Activated gamma-delta T cell treated with anti-CD3 and anti-CD28 coated beads, Interleukin-2, amount 50 U/mL, for 16 hours (primary cell): ENCODE data around the gene KLHDC4.
"Not testable (repeated sequence)": the region's sequence is repeated elsewhere in the genome, so short reads cannot be mapped to it uniquely, and the experiment has no call there.

Experiments
- DNase-seq: peaks from one replicate; pipeline ENCODE4 v3.0.0-alpha.2; 2020; ENCODE audit warnings: low read depth

The KLHDC4 gene

GRCh38 chr16:87742781-87743490 is 22.9 kb downstream of the KLHDC4 start:
- DNase-seq = no peak

GRCh38 chr16:87741700-87742415 is 23.9 kb downstream of the KLHDC4 start:
- DNase-seq = no peak

- no peak for DNase-seq
Observed at GRCh38 chr16:87740909-87741424, 24.8 kb downstream of the KLHDC4 start.

DNA sequence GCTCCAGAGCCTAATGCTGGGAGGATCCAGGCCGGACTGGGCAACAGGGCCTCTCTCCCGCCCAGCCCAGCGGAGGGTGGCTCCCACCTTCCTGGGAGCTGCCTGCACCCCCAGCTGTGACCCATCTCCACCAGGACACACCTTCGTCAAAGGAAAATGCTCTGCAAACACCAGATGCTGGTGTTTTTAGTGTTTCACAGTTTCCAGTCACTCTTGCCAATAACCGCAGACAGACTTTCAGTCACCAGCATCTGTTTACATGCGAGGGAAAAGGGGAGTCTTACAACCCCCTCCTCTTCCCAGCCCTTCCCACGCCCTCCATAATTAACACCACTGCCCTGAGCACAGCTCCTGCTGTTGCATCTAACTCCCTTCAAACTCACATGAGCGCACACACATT is 25.3 kb downstream of the KLHDC4 start:
- DNase-seq = no peak

- no peak for DNase-seq
Observed at GRCh38 chr16:87739801-87740200, 26.0 kb downstream of the KLHDC4 start.

GRCh38 chr16:87736008-87736382 is 29.8 kb downstream of the KLHDC4 start:
- no peak for DNase-seq

DNA sequence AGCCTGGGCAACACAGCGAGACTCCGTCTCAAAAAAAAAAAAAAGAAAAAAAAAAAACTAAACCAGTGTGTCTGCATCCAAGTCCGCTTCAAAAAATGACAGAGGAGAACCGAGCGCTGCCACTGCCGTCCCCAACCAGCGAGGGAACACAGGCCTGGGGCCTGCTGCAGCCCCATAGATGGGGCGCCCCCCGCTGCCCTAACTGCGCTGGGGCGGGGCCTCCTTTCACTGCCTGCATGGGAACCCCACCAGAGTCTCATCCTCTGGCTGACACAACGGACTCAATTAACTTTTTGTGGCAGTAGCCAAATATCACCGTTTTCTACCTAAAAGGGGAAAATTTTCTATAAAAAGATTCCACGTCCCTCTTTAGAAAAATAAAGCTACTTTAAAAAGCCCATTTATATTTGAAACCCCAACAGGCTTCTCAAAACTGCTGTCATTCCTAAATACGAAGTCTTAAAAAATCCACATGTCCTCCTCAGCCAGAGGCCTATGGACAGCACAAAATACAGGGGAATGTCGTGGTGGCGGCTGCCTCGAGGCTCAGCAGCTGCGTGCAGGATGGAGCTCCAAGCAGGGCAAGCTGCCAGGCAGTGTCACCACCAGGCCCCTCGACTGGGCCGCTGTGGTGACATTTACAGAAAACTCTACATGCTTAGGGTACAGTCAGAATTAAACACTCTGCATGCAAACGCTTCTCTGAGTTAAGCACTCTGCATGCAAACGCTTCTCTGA is 30.3 kb downstream of the KLHDC4 start:
- no peak for DNase-seq

- DNase-seq = no peak
Observed at GRCh38 chr16:87734644-87735043, 31.1 kb downstream of the KLHDC4 start.

DNA sequence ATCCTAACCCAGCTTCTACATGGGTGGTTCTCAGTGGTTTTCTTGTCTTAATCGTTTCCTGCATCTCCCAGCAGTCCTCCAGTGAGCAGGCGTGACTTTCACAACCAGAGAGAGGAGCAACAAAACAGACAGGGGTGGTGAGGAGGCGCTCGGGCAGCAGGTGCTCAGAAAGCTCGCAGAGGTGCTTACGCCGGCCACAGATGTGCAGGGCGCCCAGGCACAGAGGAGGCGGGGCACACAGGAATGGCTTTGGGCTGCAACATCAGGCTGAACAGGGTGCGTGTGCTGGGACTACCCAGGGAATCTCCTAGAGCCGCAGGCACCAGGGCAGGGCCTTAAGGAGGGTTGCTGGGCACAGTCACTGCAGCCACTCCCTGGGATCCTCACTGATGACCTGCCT is 32.6 kb downstream of the KLHDC4 start:
- no peak for DNase-seq

DNA sequence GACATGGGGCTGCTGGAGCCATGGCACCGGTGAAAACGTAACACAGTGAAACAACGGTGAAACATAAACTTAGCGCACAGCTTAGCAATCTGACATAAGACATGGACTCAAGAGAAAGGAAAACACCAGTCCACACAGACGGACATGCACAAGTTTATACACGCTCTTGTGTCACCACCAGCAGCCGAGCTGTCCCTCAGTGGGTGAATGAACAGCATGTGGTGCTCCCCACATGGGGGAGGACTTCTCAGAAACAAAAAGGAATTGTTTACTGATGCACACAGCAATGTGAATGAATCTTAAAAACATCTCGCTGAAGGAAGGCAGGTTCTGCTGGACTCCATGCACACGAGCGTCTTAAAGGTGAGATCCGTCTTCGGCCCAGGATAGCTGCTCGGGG is 34.2 kb downstream of the KLHDC4 start:
- no peak for DNase-seq

- DNase-seq = no peak
Observed at GRCh38 chr16:87729266-87729954, 36.4 kb downstream of the KLHDC4 start.

DNA sequence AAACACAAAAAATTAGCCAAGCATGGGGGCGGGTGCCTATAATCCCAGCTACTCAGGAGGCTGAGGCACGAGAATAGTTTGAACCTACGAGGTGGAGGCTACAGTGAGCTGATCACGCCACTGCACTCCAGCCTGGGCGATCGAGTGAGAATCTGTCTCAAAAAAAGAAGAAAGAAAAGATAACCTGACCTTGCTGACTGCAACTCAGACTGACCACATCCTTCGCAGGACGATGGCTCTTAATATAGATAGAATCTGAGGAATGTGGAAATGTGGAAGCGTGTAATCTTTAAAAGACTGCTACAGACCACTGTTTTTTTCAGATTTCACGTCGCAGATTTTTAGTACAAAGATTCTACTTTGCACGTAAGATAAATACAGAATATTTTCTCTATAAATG is 37.8 kb downstream of the KLHDC4 start:
- DNase-seq = no peak

DNA sequence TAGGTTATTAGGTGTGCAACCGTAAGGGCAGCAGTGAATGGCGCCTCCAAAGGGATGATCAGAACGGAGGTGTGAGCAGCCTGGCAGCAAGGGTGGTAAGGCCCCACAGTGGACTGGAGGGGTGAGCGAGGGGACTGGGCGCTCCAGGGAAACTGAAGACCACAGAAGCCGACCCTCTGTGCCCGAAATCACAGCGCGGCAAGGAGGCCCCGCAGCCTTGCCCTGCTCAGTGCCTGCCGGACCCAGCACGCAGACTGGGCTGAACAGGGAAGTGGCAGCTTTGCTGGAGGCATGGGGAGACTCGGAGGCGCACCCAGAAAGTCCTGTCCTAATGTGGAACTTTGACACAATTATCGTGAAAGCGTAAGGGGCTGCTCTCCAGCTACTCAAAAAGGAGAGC is 38.4 kb downstream of the KLHDC4 start:
- DNase-seq = no peak

GRCh38 chr16:87726577-87726976 is 39.2 kb downstream of the KLHDC4 start:
- not testable (repeated sequence) for DNase-seq

- DNase-seq = no peak
Observed at GRCh38 chr16:87725596-87726235, 40.1 kb downstream of the KLHDC4 start.

DNA sequence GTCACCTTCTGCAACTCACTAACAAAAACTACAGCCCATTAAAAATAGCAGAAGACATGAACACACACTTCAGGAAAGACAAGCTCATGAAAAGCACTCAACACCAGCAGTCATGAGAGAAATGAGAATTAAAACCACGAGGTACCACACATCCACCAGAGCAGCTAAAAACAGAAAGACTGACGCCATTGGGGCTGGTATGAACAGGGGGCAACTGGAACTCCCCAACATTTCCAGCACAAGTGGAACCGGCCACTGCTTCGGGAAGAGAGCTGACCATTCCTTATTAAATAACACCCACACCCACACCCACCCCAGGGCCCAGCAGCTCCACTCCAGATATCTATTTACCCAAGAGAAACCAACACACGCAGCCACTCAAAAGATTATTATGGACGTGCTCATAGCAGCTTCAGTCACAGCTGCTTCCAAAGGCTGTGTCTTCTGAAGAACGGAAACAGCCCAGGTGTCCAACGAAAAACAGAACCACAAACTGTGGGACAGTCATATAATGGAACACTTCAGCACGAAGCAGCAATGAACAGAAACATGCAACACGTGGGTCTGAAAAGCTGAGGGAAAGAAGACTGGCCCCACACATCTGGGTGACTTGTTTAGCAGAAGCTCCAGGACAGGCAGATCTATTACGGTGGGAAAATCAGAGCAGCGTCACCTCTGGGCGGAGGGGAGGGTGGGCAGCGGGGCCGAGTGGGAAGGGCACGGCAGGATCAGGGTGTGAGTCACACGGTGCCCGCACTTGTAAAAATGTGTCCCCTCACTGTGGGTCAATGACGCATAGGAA is 41.1 kb downstream of the KLHDC4 start:
- DNase-seq = no peak

- DNase-seq = no peak
Observed at GRCh38 chr16:87723226-87723623, 42.6 kb downstream of the KLHDC4 start.

GRCh38 chr16:87722590-87723225 is 43.1 kb downstream of the KLHDC4 start:
- no peak for DNase-seq

- DNase-seq = no peak
Observed at GRCh38 chr16:87721622-87722585, 43.9 kb downstream of the KLHDC4 start.
